OCI-LY3 (cell line): Measurements from ENCODE around the gene NCL.
"Not testable (repeated sequence)": the region's sequence is repeated elsewhere in the genome, so short reads cannot be mapped to it uniquely, and the experiment has no call there.

ENCODE experiments used
- H2AFZ ChIP-seq: fragments of 200-600, 300-600 bp; shearing (Covaris generic); 2 replicates; pipeline ENCODE4 v1.6.0; 2014; ENCODE audit warnings: antibody characterized with exemption, low read depth, low read length
- H3K27ac ChIP-seq: fragments of 200-600, 300-600 bp; sonication (generic); 2 replicates; pipeline ENCODE4 v1.5.1; 2014; ENCODE audit warnings: mild to moderate bottlenecking, low read length, moderate library complexity, mixed read lengths
- H3K27me3 ChIP-seq: fragments of 200-600, 300-600 bp; sonication (generic); 2 replicates; pipeline ENCODE4 v1.6.1; 2014; ENCODE audit warnings: low read depth, low read length, mixed read lengths
- H3K36me3 ChIP-seq: fragments of 200-600, 300-600 bp; sonication (generic); replicated peaks from 2 replicates; pipeline ENCODE3; 2014; ENCODE audit warnings: low read depth, low read length, mixed read lengths
- H3K4me1 ChIP-seq: fragments of 300-600, 200-600 bp; sonication (generic); 2 replicates; pipeline ENCODE4 v1.6.1; 2014; ENCODE audit warnings: low read length, mixed read lengths
- H3K4me2 ChIP-seq: fragments of 200-600, 300-600 bp; sonication (generic); 2 replicates; pipeline ENCODE4 v1.6.1; 2014; ENCODE audit warnings: low read length, mixed read lengths
- H3K4me3 ChIP-seq: fragments of 300-600, 200-600 bp; sonication (generic); 2 replicates; pipeline ENCODE4 v1.5.1; 2014; ENCODE audit warnings: antibody characterized with exemption, mild to moderate bottlenecking, low read length, moderate library complexity
- H3K79me2 ChIP-seq: fragments of 300-600, 200-600 bp; shearing (Covaris generic); 2 replicates; pipeline ENCODE4 v1.6.1; 2014; ENCODE audit warnings: mild to moderate bottlenecking, low read length, mixed read lengths
- H3K9ac ChIP-seq: fragments of 300-600, 200-600 bp; shearing (Covaris generic); 2 replicates; pipeline ENCODE4 v1.6.0; 2014; ENCODE audit warnings: mild to moderate bottlenecking, low read length, moderate library complexity
- H3K9me3 ChIP-seq: fragments of 200-600, 300-600 bp; shearing (Covaris generic); 2 replicates; pipeline ENCODE4 v1.6.1; 2014; ENCODE audit warnings: low read length, mixed read lengths; ENCODE audit not compliant: insufficient read depth
- H4K20me1 ChIP-seq: fragments of 200-600, 300-600 bp; sonication (generic); 2 replicates; pipeline ENCODE4 v1.6.1; 2016; ENCODE audit warnings: low read length, mixed read lengths; ENCODE audit not compliant: insufficient read depth
- CTCF ChIP-seq: fragments of 200-600, 300-600 bp; sonication (generic); IDR thresholded peaks from 2 replicates; pipeline ENCODE4 v1.5.1; 2014; ENCODE audit warnings: antibody characterized with exemption, low read length, low read depth
- EZH2phosphoT487 ChIP-seq: fragments of 200-600 bp; shearing (Covaris generic); IDR thresholded peaks from 2 replicates; pipeline ENCODE4 v1.6.1; 2018; ENCODE audit warnings: antibody characterized with exemption, mixed run types, low read depth

Gene NCL

GRCh38 chr2:231449503-231450054 is 14.7 kb downstream of the NCL start:
- no peak overlapping the region for H3K9ac ChIP-seq
- no peak overlapping the region for H3K4me3 ChIP-seq
- no peaks in the 10 kb centered on the region for H3K27me3 ChIP-seq
- no peak overlapping the region for H3K4me2 ChIP-seq
- no peak overlapping the region for H2AFZ ChIP-seq
- no peaks in the 10 kb centered on the region for H3K9me3 ChIP-seq
- H3K36me3 ChIP-seq: peaks cover 23% of the 10 kb centered on the region
- no peak overlapping the region for H3K27ac ChIP-seq
- no peaks in the 10 kb centered on the region for H3K4me1 ChIP-seq
- no peaks in the 10 kb centered on the region for H3K79me2 ChIP-seq
- no peaks in the 10 kb centered on the region for H4K20me1 ChIP-seq
- TF ChIP-seq CTCF (no peak), EZH2phosphoT487 (no peak)

- TF ChIP-seq CTCF: no peak
- TF ChIP-seq EZH2phosphoT487: no peak
- Histone ChIP-seq H3K4me2 (no peak overlapping the region), H3K4me3 (no peak overlapping the region), H3K9ac (no peak overlapping the region), H3K79me2 (no peaks in the 10 kb centered on the region), H3K36me3 (no peaks in the 10 kb centered on the region), H3K9me3 (no peaks in the 10 kb centered on the region), H3K4me1 (no peaks in the 10 kb centered on the region), H4K20me1 (no peaks in the 10 kb centered on the region), H2AFZ (no peak overlapping the region), H3K27ac (no peak overlapping the region), H3K27me3 (no peaks in the 10 kb centered on the region)
Observed at GRCh38 chr2:231436957-231437356, 27.3 kb downstream of the NCL start.

GRCh38 chr2:231433990-231434389 is 30.3 kb downstream of the NCL start:
- H3K4me1 ChIP-seq: no peaks in the 10 kb centered on the region
- no peak overlapping the region for H3K9ac ChIP-seq
- no peak overlapping the region for H3K4me2 ChIP-seq
- H3K36me3 ChIP-seq: no peaks in the 10 kb centered on the region
- no peaks in the 10 kb centered on the region for H3K9me3 ChIP-seq
- no peaks in the 10 kb centered on the region for H4K20me1 ChIP-seq
- H3K79me2 ChIP-seq: no peaks in the 10 kb centered on the region
- H2AFZ ChIP-seq: no peak overlapping the region
- no peak for TF ChIP-seq CTCF
- TF ChIP-seq EZH2phosphoT487: no peak
- no peak overlapping the region for H3K27ac ChIP-seq
- H3K4me3 ChIP-seq: no peak overlapping the region
- no peaks in the 10 kb centered on the region for H3K27me3 ChIP-seq

GRCh38 chr2:231431606-231432005 is 32.7 kb downstream of the NCL start:
- Histone ChIP-seq H4K20me1 (no peaks in the 10 kb centered on the region), H3K4me3 (no peak overlapping the region), H3K27me3 (no peaks in the 10 kb centered on the region), H3K4me1 (no peaks in the 10 kb centered on the region), H3K9me3 (no peaks in the 10 kb centered on the region), H3K79me2 (no peaks in the 10 kb centered on the region), H3K4me2 (no peak overlapping the region), H2AFZ (no peak overlapping the region), H3K36me3 (no peaks in the 10 kb centered on the region), H3K27ac (no peak overlapping the region), H3K9ac (no peak overlapping the region)
- TF ChIP-seq CTCF: no peak
- no peak for TF ChIP-seq EZH2phosphoT487

GRCh38 chr2:231430437-231430836 is 33.8 kb downstream of the NCL start:
- not testable (repeated sequence) for H3K27ac ChIP-seq, H3K9ac ChIP-seq, H3K36me3 ChIP-seq, H3K79me2 ChIP-seq, H3K27me3 ChIP-seq, H3K4me2 ChIP-seq, H3K4me3 ChIP-seq, H2AFZ ChIP-seq, H3K9me3 ChIP-seq, H4K20me1 ChIP-seq, H3K4me1 ChIP-seq
